Measurements from ENCODE around the gene C7orf57. TPM values are rescaled to one million over a fixed set of nuclear protein-coding genes. Genes with fewer than 3 reads are reported as not detected.
"Not testable (repeated sequence)": the region's sequence is repeated elsewhere in the genome, so short reads cannot be mapped to it uniquely, and the experiment has no call there.

Gene C7orf57
- total RNA-seq (ENCODE audit: unreplicated experiment), result not detected
- long read RNA-seq, result 0 reads

DNA sequence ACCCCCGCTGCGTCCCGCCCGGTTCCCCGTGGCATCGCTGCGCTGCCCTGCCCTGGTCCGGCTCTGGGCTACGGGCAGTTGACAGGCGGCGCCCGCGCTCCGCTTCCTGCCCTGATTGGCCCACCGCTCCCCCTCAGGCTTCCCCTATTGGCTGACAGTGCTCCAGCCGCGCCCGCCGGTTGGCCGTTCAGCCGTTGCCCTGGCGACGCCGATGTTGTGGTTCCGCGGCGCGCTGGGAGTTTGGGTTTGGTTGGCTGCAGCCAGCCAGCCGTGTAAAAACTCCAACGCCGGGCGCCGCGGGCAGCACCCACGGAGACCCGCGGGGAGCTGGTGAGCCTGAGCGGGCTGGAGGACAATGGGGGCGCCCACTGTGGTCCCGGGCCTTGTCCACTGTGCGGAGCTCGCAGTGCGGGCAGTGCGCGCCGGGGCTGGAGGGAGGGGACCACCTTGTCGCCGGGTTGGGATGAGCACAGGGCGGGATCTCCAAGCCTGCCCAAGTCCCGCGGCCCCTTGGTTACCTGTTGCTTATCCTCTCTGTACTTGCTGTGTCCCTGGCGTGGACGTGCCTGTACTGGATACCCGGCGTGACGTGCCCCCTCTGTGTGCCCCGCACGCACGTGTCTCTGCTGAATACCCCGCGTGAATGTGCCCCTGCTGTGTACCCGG lies at the start of gene C7orf57:
Gene C7orf57, plus strand, starts transcription at position 243 of the 666 bp plus-strand sequence. CDS start 766 bp downstream, outside the sequence.
- peaks cover 6% of the 10 kb centered on the region for H3K4me1 Mint-ChIP-seq (ENCODE audit: low read depth, unreplicated experiment)
- peak within 1 kb of the TSS; percentile 93 for H3K4me3 Mint-ChIP-seq (ENCODE audit: unreplicated experiment)
- TF ChIP-seq, protein P1, sequence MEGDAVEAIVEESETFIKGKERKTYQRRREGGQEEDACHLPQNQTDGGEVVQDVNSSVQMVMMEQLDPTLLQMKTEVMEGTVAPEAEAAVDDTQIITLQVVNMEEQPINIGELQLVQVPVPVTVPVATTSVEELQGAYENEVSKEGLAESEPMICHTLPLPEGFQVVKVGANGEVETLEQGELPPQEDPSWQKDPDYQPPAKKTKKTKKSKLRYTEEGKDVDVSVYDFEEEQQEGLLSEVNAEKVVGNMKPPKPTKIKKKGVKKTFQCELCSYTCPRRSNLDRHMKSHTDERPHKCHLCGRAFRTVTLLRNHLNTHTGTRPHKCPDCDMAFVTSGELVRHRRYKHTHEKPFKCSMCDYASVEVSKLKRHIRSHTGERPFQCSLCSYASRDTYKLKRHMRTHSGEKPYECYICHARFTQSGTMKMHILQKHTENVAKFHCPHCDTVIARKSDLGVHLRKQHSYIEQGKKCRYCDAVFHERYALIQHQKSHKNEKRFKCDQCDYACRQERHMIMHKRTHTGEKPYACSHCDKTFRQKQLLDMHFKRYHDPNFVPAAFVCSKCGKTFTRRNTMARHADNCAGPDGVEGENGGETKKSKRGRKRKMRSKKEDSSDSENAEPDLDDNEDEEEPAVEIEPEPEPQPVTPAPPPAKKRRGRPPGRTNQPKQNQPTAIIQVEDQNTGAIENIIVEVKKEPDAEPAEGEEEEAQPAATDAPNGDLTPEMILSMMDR (IDR thresholded peaks at IDR 0.05; ENCODE audit: partially characterized antibody, unreplicated experiment), result no peak
- no peak within 1 kb of the TSS for H3K27ac Mint-ChIP-seq (ENCODE audit: unreplicated experiment)
- no peaks in the 10 kb centered on the region for H3K36me3 Mint-ChIP-seq (ENCODE audit: unreplicated experiment)
- H3K9me3 Mint-ChIP-seq (ENCODE audit: unreplicated experiment), result no peaks in the 10 kb centered on the region
- DNase-seq, result peak; percentile 96
- H3K27me3 Mint-ChIP-seq (ENCODE audit: unreplicated experiment), result peaks cover 5% of the 10 kb centered on the region

DNA sequence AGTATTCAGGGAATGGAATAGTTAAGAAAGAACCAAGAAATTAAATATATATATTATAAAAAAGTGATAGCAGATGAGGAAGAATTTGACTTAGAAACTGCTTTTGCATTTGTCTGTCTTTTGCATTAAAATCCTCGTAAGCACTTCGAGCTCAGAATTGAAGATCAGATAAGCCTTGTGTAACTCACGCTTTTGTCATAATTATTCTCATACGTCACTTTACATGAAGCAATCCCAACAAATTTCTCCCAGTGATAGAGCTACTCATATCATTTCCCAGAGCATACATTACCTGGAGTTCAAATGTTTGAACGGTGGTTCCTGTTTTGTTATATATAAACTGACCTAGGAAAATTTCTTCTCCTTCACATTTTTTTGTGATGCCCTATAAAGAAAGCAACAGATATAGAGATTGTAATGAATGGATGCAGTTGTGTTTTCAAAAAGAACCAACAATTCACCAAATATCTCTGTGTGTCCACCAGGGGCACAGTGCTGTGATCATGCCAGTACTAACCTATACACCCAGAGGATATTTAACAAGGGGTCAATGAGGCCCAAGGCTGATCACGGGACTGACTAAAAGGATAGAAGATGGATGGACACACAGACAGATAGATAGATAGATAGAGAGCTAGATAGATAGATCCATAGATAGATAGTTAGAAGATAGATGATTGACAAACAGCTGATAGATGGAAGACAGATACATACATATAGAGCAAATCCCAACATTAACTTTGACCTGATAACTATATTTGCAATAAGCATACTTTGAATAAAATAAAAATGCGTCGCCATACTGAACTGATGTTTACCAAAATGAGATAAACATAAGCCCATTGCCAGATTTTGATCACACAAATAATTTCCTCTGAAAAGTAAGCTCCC lies 46.6 kb upstream of the C7orf57 start:
- Mint-ChIP-seq H3K4me1 (ENCODE audit: low read depth, unreplicated experiment) (peaks cover 23% of the 10 kb centered on the region), H3K27ac (ENCODE audit: unreplicated experiment) (no peak overlapping the region), H3K9me3 (ENCODE audit: unreplicated experiment) (peaks cover 2% of the 10 kb centered on the region), H3K36me3 (ENCODE audit: unreplicated experiment) (no peaks in the 10 kb centered on the region), H3K27me3 (ENCODE audit: unreplicated experiment) (no peaks in the 10 kb centered on the region), H3K4me3 (ENCODE audit: unreplicated experiment) (no peak overlapping the region)
- DNase-seq, result peak; percentile 25
- TF ChIP-seq, protein P1 (IDR thresholded peaks at IDR 0.05; ENCODE audit: partially characterized antibody, unreplicated experiment), result peak; percentile 59

DNA sequence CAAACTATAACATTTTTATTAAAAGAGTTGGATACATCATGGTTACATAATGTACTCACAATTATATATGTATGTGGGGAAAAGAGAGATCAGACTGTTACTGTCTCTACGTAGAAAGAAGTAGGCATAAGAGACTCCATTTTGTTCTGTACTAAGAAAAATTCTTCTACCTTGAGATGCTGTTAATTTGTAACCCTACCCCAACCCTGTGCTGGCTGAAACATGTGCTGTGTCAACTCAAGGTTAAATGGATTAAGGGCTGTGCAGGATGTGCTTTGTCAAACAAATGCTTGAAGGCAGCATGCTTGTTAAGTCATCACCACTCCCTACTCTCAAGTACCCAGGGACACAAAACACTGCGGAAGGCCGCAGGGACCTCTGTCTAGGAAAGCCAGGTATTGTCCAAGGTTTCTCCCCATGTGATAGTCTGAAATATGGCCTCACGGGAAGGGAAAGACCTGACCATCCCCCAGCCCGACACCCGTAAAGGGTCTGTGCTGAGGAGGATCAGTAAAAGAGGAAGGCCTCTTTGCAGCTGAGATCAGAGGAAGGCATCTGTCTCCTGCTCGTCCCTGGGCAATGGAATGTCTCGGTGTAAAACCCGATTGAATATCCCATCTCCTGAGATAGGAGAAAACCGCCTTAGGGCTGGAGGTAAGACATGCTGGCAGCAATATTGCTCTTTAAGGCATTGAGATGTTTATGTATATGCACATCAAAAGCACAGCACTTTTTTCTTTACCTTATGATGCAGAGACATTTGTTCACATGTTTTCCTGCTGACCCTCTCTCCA lies 45.5 kb upstream of the C7orf57 start:
- H3K4me3 Mint-ChIP-seq (ENCODE audit: unreplicated experiment); DNase-seq; H3K9me3 Mint-ChIP-seq (ENCODE audit: unreplicated experiment); H3K27me3 Mint-ChIP-seq (ENCODE audit: unreplicated experiment); H3K36me3 Mint-ChIP-seq (ENCODE audit: unreplicated experiment): not testable (repeated sequence)
- H3K4me1 Mint-ChIP-seq (ENCODE audit: low read depth, unreplicated experiment), result peaks cover 23% of the 10 kb centered on the region
- H3K27ac Mint-ChIP-seq (ENCODE audit: unreplicated experiment), result peak overlapping the region; percentile 78

DNA sequence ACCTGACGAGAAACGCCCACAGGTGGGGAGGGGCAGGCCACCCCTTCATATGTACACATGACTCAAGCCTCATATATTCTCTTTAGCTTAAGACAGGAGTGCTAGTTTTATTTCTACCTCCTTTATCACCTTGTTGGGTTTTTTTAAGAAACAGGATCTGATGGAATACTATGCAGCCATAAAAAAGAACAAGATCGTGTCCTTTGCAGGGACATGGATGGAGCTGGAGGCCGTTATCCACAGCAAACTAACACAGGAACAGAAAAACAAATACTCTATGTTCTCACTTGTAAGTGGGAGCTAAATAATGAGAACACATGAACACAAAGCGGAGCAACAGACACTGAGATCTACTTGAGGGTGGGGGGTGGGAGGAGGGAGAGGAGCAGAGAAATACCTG lies 44.8 kb upstream of the C7orf57 start:
- DNase-seq, result no peak
- peaks cover 23% of the 10 kb centered on the region for H3K4me1 Mint-ChIP-seq (ENCODE audit: low read depth, unreplicated experiment)
- TF ChIP-seq, protein P1 (IDR thresholded peaks at IDR 0.05; ENCODE audit: partially characterized antibody, unreplicated experiment), result no peak
- no peaks in the 10 kb centered on the region for H3K36me3 Mint-ChIP-seq (ENCODE audit: unreplicated experiment)
- H3K27ac Mint-ChIP-seq (ENCODE audit: unreplicated experiment), result peak overlapping the region; percentile 78
- no peak overlapping the region for H3K4me3 Mint-ChIP-seq (ENCODE audit: unreplicated experiment)
- H3K27me3 Mint-ChIP-seq (ENCODE audit: unreplicated experiment), result no peaks in the 10 kb centered on the region
- peaks cover 3% of the 10 kb centered on the region for H3K9me3 Mint-ChIP-seq (ENCODE audit: unreplicated experiment)

DNA sequence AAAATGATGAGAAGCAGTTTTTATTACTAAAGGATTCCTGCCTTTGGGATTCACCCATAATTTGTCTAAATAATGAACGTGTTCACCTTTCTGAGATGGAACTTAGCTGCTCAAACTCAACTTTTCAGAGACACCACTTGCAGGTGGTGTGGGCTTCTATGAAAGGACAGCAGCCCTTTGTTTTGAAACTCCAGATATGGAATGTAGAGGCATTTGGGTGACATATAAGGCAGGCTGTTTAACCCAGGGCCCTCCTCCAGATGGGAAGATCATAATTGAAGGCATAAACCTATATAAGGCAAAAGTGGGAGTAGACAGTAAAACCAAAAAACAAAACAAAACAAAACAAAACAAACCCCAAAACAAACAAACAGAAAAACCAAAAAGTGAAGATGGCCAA lies 44.1 kb upstream of the C7orf57 start:
- H3K27ac Mint-ChIP-seq (ENCODE audit: unreplicated experiment), result peak overlapping the region; percentile 96
- DNase-seq, result no peak
- H3K9me3 Mint-ChIP-seq (ENCODE audit: unreplicated experiment), result peaks cover 3% of the 10 kb centered on the region
- no peaks in the 10 kb centered on the region for H3K27me3 Mint-ChIP-seq (ENCODE audit: unreplicated experiment)
- no peaks in the 10 kb centered on the region for H3K36me3 Mint-ChIP-seq (ENCODE audit: unreplicated experiment)
- H3K4me3 Mint-ChIP-seq (ENCODE audit: unreplicated experiment), result peak overlapping the region; percentile 88
- H3K4me1 Mint-ChIP-seq (ENCODE audit: low read depth, unreplicated experiment), result peaks cover 23% of the 10 kb centered on the region
- TF ChIP-seq, protein P1 (IDR thresholded peaks at IDR 0.05; ENCODE audit: partially characterized antibody, unreplicated experiment), result no peak
